ENCODE data around the gene REXO1.
"Not testable (repeated sequence)": the region's sequence is repeated elsewhere in the genome, so short reads cannot be mapped to it uniquely, and the experiment has no call there.

REXO1 gene

DNA sequence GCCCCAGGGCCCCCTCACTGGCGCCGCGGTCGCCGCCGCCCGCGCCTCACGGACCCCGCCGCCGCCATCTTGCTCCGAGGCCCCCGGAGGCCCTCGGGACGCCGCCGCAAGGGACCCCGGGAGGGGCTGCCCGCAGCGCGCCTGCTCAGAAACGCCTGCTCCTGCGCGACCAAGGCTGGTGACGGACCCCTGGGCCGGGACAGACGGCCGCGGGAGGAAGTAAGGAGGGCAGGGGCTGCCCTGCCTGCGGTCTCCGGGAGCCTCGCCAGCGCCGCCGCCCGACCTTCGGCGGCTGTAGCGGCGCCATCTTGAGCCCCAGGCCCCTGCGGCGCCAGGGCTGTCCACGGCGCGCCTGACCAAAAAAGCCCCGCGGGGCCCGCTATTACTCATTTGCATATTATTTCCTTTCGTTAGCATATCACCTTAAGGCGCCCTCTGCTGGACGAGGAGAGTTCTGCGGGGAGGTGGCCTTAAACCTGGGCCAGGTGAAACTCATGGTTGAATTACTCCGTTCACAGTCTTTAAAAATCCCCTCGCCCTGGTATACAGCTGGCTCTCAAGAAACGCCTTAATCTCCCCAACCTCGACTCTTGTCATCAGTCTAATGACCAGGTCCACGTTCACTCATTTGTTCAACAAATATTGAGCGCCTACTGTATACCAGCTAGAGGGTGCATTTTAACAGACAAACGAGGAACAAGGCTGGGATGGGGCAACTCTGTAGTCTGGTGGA is at the start of gene REXO1:
TSS of gene REXO1 (minus strand) at position 85 of the 733 bp plus-strand sequence. CDS start 125 bp downstream, outside the sequence.
- peak; percentile 97 for DNase-seq (ENCODE audit: low read depth, low spot score)
- in situ Hi-C loops (cut with HindIII; ENCODE audit: low sequenced_read_pairs), result no loop called here
- TF ChIP-seq, protein P1, sequence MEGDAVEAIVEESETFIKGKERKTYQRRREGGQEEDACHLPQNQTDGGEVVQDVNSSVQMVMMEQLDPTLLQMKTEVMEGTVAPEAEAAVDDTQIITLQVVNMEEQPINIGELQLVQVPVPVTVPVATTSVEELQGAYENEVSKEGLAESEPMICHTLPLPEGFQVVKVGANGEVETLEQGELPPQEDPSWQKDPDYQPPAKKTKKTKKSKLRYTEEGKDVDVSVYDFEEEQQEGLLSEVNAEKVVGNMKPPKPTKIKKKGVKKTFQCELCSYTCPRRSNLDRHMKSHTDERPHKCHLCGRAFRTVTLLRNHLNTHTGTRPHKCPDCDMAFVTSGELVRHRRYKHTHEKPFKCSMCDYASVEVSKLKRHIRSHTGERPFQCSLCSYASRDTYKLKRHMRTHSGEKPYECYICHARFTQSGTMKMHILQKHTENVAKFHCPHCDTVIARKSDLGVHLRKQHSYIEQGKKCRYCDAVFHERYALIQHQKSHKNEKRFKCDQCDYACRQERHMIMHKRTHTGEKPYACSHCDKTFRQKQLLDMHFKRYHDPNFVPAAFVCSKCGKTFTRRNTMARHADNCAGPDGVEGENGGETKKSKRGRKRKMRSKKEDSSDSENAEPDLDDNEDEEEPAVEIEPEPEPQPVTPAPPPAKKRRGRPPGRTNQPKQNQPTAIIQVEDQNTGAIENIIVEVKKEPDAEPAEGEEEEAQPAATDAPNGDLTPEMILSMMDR (IDR thresholded peaks at IDR 0.05; ENCODE audit: low read depth, low read length), result peak; percentile 92
- peak within 1 kb of the TSS; percentile 97 for H3K4me3 ChIP-seq (ENCODE audit: low read depth, low read length)

DNA sequence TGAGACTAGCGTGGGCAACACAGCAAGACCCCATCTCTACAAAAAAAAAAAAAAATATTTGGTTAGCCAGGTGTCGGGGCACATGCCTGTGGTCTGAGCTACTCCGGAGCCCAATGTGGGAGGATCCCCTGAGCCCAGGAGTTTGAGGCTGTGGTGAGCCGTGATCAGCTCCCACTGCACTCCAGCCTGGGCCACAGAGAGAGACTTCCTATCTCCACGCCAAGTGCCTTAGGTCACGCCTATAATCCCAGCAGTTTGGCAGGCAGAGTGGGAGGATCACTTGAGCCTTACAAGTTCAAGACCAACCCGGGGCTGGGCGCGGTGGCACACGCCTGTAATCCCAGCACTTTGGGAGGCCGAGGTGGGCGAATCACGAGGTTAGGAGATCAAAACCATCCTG is 48.2 kb upstream of the REXO1 start:
- DNase-seq (ENCODE audit: low read depth, low spot score), result no peak
- TF ChIP-seq, protein P1 (IDR thresholded peaks at IDR 0.05; ENCODE audit: low read depth, low read length), result no peak
- in situ Hi-C loops (cut with HindIII; ENCODE audit: low sequenced_read_pairs), result no loop called here
- no peak overlapping the region for H3K4me3 ChIP-seq (ENCODE audit: low read depth, low read length)

DNA sequence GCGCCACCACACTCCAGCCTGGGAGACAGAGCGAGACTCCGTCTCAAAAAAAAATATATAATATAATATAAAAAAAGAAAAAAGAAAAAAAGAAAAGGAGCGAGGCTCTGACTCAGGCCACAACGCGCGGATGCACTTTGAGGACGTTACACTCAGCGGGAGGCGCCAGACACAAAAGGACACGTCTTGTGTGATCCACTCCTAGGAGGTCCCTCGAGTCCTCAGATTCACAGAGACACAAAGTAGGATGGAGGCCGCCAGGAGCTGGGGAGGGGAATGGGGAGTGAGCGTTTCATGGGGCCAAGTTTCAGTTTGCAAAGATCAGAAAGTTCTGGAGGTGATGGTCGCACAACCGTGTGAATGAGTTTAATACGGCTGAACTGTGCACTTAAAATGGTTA is 45.5 kb upstream of the REXO1 start:
- in situ Hi-C loops (cut with HindIII; ENCODE audit: low sequenced_read_pairs), result no loop called here
- no peak overlapping the region for H3K4me3 ChIP-seq (ENCODE audit: low read depth, low read length)
- DNase-seq (ENCODE audit: low read depth, low spot score), result no peak
- TF ChIP-seq, protein P1 (IDR thresholded peaks at IDR 0.05; ENCODE audit: low read depth, low read length), result no peak

- TF ChIP-seq, protein P1 (IDR thresholded peaks at IDR 0.05; ENCODE audit: low read depth, low read length), result no peak
- no peak for DNase-seq (ENCODE audit: low read depth, low spot score)
- H3K4me3 ChIP-seq (ENCODE audit: low read depth, low read length), result no peak overlapping the region
- in situ Hi-C loops (cut with HindIII; ENCODE audit: low sequenced_read_pairs), result no loop called here
These were observed 41.6 kb upstream of the REXO1 start for GRCh38 chr19:1889907-1890306.

GRCh38 chr19:1888385-1888784 is 40.1 kb upstream of the REXO1 start:
- H3K4me3 ChIP-seq (ENCODE audit: low read depth, low read length), result no peak overlapping the region
- TF ChIP-seq, protein P1 (IDR thresholded peaks at IDR 0.05; ENCODE audit: low read depth, low read length), result no peak
- in situ Hi-C loops (cut with HindIII; ENCODE audit: low sequenced_read_pairs), result no loop called here

DNA sequence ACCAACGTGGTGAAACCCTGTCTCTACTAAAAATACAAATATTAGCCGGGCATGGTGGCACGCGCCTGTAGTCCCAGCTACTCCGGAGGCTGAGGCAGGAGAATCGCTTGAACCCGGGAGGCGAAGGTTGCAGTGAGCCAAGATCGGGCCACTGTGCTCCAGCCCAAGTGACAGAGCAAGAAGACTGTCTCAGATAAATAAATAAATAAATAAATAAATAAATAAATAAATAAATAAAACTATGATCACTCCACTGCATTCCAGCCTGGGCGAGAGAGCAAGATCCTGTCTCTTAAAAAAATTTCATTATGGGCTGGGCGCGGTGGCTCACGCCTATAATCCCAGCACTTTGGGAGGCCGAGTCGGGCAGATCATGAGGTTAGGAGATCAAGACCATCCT is 38.1 kb upstream of the REXO1 start:
- in situ Hi-C loops (cut with HindIII; ENCODE audit: low sequenced_read_pairs); DNase-seq (ENCODE audit: low read depth, low spot score); H3K4me3 ChIP-seq (ENCODE audit: low read depth, low read length): not testable (repeated sequence)

More at GRCh38 chr19:1888385-1888784, 40.1 kb upstream of the REXO1 start:
- DNase-seq (ENCODE audit: low read depth, low spot score), result no peak

- peak within 1 kb of the TSS; percentile 90 for H3K4me3 ChIP-seq (ENCODE audit: low read depth, low read length)
- in situ Hi-C loops (cut with HindIII; ENCODE audit: low sequenced_read_pairs), result not testable (repeated sequence)
- peak; percentile 91 for DNase-seq (ENCODE audit: low read depth, low spot score)
These were observed 37.3 kb upstream of the REXO1 start, which contains the start of gene ABHD17A for GRCh38 chr19:1885398-1886119. ABHD17A (minus strand) TSS chr19:1885496; CDS start chr19:1881566, 3,930 bp downstream.
